ENCODE data around the gene OSBP2.

DNA sequence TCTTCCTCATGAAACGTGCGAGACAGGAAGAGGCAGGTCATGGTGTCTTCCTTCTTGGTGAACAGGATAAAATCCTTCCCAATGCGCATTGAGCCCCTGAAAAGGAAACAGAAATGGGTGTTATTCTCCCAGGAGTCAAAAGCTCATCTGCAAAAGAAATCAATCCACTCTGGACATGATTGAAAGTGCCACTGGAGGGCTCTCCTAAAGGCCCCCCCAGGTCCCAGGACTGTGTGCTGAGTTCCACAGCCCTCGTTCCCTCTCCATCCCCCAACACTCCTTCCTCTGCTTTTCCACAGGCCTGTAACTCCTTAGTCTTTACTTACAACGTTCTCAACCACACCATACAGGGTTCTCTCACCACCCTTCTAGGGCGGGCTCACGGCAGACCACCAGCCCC, 251.7 kb downstream of the OSBP2 start:
- TF ChIP-seq CTCF (IDR thresholded peaks at IDR 0.05 in 2 of 3, conservative IDR thresholded peaks at IDR 0.05 in 1 of 3; ENCODE audit: control insufficient read depth in 2 of 3, extremely low read depth in 1 of 3, insufficient read depth in 1 of 3, low read depth in 3 of 3, low read length in 3 of 3) (no peak), POLR2AphosphoS5 (IDR thresholded peaks at IDR 0.05; ENCODE audit: low read length) (no peak), ETV6 (conservative IDR thresholded peaks at IDR 0.05 in 1 of 2, IDR thresholded peaks at IDR 0.05 in 1 of 2; ENCODE audit: borderline replicate concordance in 1 of 2, low read depth in 1 of 2) (no peak), TAF1 (IDR thresholded peaks at IDR 0.05; ENCODE audit: borderline replicate concordance, low read depth, low read length) (no peak), ZBTB11 (CRISPR knock-in tag; IDR thresholded peaks at IDR 0.05) (no peak), SIX5 (IDR thresholded peaks at IDR 0.05; ENCODE audit: low read depth, low read length, severe bottlenecking) (no peak), ZBTB4 (CRISPR knock-in tag; IDR thresholded peaks at IDR 0.05) (no peak), HCFC1 (IDR thresholded peaks at IDR 0.05; ENCODE audit: low read length) (no peak)
- TF ChIP-seq, protein P1, sequence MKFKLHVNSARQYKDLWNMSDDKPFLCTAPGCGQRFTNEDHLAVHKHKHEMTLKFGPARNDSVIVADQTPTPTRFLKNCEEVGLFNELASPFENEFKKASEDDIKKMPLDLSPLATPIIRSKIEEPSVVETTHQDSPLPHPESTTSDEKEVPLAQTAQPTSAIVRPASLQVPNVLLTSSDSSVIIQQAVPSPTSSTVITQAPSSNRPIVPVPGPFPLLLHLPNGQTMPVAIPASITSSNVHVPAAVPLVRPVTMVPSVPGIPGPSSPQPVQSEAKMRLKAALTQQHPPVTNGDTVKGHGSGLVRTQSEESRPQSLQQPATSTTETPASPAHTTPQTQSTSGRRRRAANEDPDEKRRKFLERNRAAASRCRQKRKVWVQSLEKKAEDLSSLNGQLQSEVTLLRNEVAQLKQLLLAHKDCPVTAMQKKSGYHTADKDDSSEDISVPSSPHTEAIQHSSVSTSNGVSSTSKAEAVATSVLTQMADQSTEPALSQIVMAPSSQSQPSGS (IDR thresholded peaks at IDR 0.05; ENCODE audit: low read length), result no peak
